ENCODE results near the gene WDR74. TPM values are rescaled to one million over a fixed set of nuclear protein-coding genes. Genes with fewer than 3 reads are reported as not detected.

Gene WDR74
- total RNA-seq, 1 donor from 2014 or later = 55.8 TPM

DNA sequence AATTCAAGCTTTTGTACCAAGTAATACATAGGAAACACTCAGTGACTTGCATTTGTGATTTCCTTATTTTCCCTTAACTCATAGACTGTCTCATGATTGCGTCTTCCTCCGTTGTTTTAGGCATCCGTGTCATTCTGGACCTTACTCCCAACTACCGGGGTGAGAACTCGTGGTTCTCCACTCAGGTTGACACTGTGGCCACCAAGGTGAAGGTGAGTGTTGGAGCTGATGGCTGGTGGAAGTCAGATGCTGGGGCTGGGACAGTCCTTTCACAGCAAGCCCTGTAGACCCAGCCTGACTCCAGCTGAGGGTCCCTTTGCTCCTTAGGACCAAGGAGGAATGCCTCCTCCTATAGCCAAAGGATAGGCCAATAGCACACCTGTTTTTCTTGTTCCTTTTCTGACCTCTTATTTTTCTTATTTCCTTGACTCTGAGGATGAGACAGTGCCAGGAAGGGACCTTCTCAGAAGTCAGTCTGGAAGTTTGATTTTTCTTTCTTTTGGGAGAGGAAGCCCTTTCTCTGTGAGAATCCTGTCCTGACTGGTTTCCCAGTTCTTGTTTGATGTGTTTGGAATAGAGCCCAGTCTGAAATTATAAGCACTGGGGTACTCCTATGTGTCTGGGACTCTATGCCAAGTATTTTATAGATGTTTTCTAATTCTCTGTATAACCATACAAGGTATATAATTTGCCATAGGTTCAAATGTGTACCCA is 43.6 kb upstream of the WDR74 start:
- Mint-ChIP-seq H3K4me1 (ENCODE audit: low read depth) (peaks cover 43% of the 10 kb centered on the region), H3K4me3 (ENCODE audit: low read depth) (peak overlapping the region; percentile 97), H3K27me3 (no peaks in the 10 kb centered on the region), H3K27ac (peak overlapping the region; percentile 100), H3K9me3 (ENCODE audit: low read depth) (no peaks in the 10 kb centered on the region), H3K36me3 (ENCODE audit: insufficient read depth) (peaks cover 38% of the 10 kb centered on the region)
- no peak for DNase-seq (ENCODE audit: low spot score, unreplicated experiment)
- TF ChIP-seq, protein P1, sequence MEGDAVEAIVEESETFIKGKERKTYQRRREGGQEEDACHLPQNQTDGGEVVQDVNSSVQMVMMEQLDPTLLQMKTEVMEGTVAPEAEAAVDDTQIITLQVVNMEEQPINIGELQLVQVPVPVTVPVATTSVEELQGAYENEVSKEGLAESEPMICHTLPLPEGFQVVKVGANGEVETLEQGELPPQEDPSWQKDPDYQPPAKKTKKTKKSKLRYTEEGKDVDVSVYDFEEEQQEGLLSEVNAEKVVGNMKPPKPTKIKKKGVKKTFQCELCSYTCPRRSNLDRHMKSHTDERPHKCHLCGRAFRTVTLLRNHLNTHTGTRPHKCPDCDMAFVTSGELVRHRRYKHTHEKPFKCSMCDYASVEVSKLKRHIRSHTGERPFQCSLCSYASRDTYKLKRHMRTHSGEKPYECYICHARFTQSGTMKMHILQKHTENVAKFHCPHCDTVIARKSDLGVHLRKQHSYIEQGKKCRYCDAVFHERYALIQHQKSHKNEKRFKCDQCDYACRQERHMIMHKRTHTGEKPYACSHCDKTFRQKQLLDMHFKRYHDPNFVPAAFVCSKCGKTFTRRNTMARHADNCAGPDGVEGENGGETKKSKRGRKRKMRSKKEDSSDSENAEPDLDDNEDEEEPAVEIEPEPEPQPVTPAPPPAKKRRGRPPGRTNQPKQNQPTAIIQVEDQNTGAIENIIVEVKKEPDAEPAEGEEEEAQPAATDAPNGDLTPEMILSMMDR (IDR thresholded peaks at IDR 0.05; ENCODE audit: unreplicated experiment) = no peak

DNA sequence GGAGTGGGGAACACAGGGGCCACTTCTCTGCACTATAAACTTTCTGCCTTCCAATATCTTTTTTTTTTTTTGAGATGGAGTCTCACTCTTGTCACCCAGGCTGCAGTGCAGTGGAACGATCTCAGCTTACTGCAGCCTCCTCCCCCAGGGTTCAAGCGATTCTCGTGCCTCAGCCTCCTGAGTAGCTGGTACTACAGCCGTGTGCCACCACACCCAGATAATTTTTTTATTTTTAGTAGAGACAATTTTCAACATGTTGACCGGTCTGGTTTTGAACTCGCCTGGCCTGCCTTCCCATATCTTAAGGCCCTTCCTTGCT is 43.0 kb upstream of the WDR74 start:
- peak overlapping the region; percentile 97 for H3K4me3 Mint-ChIP-seq (ENCODE audit: low read depth)
- H3K9me3 Mint-ChIP-seq (ENCODE audit: low read depth) = no peaks in the 10 kb centered on the region
- TF ChIP-seq, protein P1 (IDR thresholded peaks at IDR 0.05; ENCODE audit: unreplicated experiment) = no peak
- H3K27ac Mint-ChIP-seq = peak overlapping the region; percentile 100
- no peak for DNase-seq (ENCODE audit: low spot score, unreplicated experiment)
- H3K36me3 Mint-ChIP-seq (ENCODE audit: insufficient read depth) = peaks cover 39% of the 10 kb centered on the region
- peaks cover 47% of the 10 kb centered on the region for H3K4me1 Mint-ChIP-seq (ENCODE audit: low read depth)
- H3K27me3 Mint-ChIP-seq = no peaks in the 10 kb centered on the region

DNA sequence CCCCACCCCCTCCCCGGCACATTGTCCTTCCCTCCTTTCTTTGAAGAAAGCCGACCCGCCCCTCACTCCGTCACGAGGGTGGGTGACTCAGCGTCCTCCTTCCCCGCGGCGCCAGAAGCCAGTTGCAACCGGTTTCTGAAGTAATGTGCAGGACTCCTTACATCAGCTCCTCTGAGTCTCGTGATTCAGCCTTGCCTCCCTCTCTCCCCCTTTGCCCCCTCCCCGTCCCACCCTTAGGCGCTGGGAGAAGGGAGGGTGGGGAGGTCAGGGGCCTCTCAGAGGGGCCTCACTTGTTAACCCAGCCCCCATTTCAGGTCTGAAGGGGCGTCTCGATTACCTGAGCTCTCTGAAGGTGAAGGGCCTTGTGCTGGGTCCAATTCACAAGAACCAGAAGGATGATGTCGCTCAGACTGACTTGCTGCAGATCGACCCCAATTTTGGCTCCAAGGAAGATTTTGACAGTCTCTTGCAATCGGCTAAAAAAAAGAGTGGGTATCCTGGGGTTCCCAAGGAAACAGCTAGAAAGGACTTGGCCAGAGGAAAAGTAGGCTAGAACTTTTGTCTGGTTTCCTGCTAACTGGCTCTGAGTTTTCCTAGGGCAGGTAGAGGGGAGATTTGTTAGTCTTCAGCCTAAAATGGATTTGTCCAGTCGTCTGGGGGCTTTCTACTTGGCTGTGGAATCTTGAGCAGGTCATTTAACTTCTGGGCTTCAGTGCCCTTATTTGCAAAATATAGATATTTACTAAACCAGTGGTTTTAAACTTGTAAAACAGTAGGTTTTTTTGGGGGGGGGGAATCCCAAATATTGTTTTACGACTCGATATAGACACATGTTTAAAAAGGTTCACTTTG is 42.4 kb upstream of the WDR74 start:
- peaks cover 35% of the 10 kb centered on the region for H3K36me3 Mint-ChIP-seq (ENCODE audit: insufficient read depth)
- TF ChIP-seq, protein P1 (IDR thresholded peaks at IDR 0.05; ENCODE audit: unreplicated experiment) = no peak
- H3K4me1 Mint-ChIP-seq (ENCODE audit: low read depth) = peaks cover 50% of the 10 kb centered on the region
- H3K27me3 Mint-ChIP-seq = no peaks in the 10 kb centered on the region
- DNase-seq (ENCODE audit: low spot score, unreplicated experiment) = peak; percentile 79
- peak overlapping the region; percentile 97 for H3K4me3 Mint-ChIP-seq (ENCODE audit: low read depth)
- no peaks in the 10 kb centered on the region for H3K9me3 Mint-ChIP-seq (ENCODE audit: low read depth)
- H3K27ac Mint-ChIP-seq = peak overlapping the region; percentile 100

DNA sequence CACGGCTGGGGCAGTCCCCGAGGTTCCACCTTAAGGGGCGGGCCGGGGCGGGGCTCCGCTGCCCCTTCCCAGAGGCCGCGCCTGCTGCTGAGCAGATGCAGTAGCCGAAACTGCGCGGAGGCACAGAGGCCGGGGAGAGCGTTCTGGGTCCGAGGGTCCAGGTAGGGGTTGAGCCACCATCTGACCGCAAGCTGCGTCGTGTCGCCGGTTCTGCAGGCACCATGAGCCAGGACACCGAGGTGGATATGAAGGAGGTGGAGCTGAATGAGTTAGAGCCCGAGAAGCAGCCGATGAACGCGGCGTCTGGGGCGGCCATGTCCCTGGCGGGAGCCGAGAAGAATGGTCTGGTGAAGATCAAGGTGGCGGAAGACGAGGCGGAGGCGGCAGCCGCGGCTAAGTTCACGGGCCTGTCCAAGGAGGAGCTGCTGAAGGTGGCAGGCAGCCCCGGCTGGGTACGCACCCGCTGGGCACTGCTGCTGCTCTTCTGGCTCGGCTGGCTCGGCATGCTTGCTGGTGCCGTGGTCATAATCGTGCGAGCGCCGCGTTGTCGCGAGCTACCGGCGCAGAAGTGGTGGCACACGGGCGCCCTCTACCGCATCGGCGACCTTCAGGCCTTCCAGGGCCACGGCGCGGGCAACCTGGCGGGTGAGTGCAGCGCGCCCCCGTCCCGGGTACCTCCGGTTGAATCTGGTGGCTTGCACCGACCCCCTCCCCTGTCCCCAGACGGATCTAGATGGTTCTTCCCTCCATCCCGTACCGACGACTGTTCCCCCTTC is 41.6 kb upstream of the WDR74 start, which contains the start of gene SLC3A2:
Gene SLC3A2, plus strand, starts transcription at position 94 of the 776 bp plus-strand sequence. Its CDS starts 128 bp downstream, at position 222.
- TF ChIP-seq, protein P1 (IDR thresholded peaks at IDR 0.05; ENCODE audit: unreplicated experiment) = peak; percentile 79
- no peaks in the 10 kb centered on the region for H3K27me3 Mint-ChIP-seq
- H3K27ac Mint-ChIP-seq = peak within 1 kb of the TSS; percentile 100
- H3K4me1 Mint-ChIP-seq (ENCODE audit: low read depth) = peaks cover 55% of the 10 kb centered on the region
- no peaks in the 10 kb centered on the region for H3K9me3 Mint-ChIP-seq (ENCODE audit: low read depth)
- peak; percentile 76 for DNase-seq (ENCODE audit: low spot score, unreplicated experiment)
- peaks cover 35% of the 10 kb centered on the region for H3K36me3 Mint-ChIP-seq (ENCODE audit: insufficient read depth)
- peak within 1 kb of the TSS; percentile 97 for H3K4me3 Mint-ChIP-seq (ENCODE audit: low read depth)

All from progenitor cell of endocrine pancreas (in vitro differentiated cells).